BLaER1 treated with 17β-estradiol and CSF1 and Interleukin-3, amounts not matched to agents 10 nM and 100 nM (cell line): ENCODE measurements around the gene RBPJ.
A peak's percentile ranks its signal among the peaks of the same experiment; 100 is the strongest.

ENCODE experiments used
- H3K27ac ChIP-seq, 11 experiments: shearing (Covaris generic); formaldehyde crosslinking; 2 replicates each; pipeline ENCODE4 v1.8.1; 2022
- H3K27me3 ChIP-seq, 11 experiments: shearing (Covaris generic); formaldehyde crosslinking; 2 replicates each; pipeline ENCODE4 v1.8.1; 2022
- H3K36me3 ChIP-seq, 11 experiments: shearing (Covaris generic); formaldehyde crosslinking; 2 replicates each; pipeline ENCODE4 v1.8.1; 2022
- H3K4me1 ChIP-seq, 10 experiments: shearing (Covaris generic); formaldehyde crosslinking; 2 replicates each; pipeline ENCODE4 v1.8.1; 2022
- H3K4me2 ChIP-seq, 11 experiments: shearing (Covaris generic); formaldehyde crosslinking; 2 replicates each; pipeline ENCODE4 v1.8.1; 2022
- H3K4me3 ChIP-seq, 10 experiments: shearing (Covaris generic); formaldehyde crosslinking; 2 replicates each; pipeline ENCODE4 v1.8.1; 2022
- H3K9ac ChIP-seq, 11 experiments: shearing (Covaris generic); formaldehyde crosslinking; 2 replicates each; pipeline ENCODE4 v1.8.1; 2022
- H3K9me3 ChIP-seq, 11 experiments: shearing (Covaris generic); formaldehyde crosslinking; replicated peaks in 1 of 11; 2 replicates each; pipeline ENCODE4 v1.8.1; 2022
- H4K20me1 ChIP-seq, 11 experiments: shearing (Covaris generic); formaldehyde crosslinking; 2 replicates each; pipeline ENCODE4 v1.8.1; 2022
- Cebpa-rat ChIP-seq, 11 experiments: shearing (Covaris generic); IDR thresholded peaks; 2 replicates each; pipeline ENCODE4 v1.8.1; 2022

Gene RBPJ

GRCh38 chr4:26296514-26296913 is 24.3 kb upstream of the RBPJ start:
- H3K27ac ChIP-seq, result no peak overlapping the region
- H4K20me1 ChIP-seq, result peaks cover 0 to 100% (median 0%) of the 10 kb centered on the region in 11 experiments; a peak in 3 of 22 replicates
- H3K4me1 ChIP-seq, result peaks cover 0 to 78% (median 0%) of the 10 kb centered on the region in 10 experiments; a peak in 8 of 20 replicates
- no peaks in the 10 kb centered on the region for H3K27me3 ChIP-seq
- H3K36me3 ChIP-seq, result peaks cover 0 to 24% (median 0%) of the 10 kb centered on the region in 11 experiments; a peak in 2 of 22 replicates
- H3K9me3 ChIP-seq, result peaks cover 0 to under 1% (median 0%) of the 10 kb centered on the region in 11 experiments; a peak in 2 of 22 replicates
- no peak for TF ChIP-seq Cebpa-rat (IDR thresholded peaks at IDR 0.05)
- no peak overlapping the region for H3K4me3 ChIP-seq
- no peak overlapping the region for H3K9ac ChIP-seq
- no peak overlapping the region for H3K4me2 ChIP-seq

- H3K36me3 ChIP-seq, result peaks cover 0 to 24% (median 0%) of the 10 kb centered on the region in 11 experiments; a peak in 2 of 22 replicates
- no peak overlapping the region for H3K9ac ChIP-seq
- H3K27ac ChIP-seq, result no peak overlapping the region
- peaks cover 0 to 100% (median 0%) of the 10 kb centered on the region in 11 experiments; a peak in 3 of 22 replicates for H4K20me1 ChIP-seq
- peaks cover 0 to 85% (median 3%) of the 10 kb centered on the region in 10 experiments; a peak in 10 of 20 replicates for H3K4me1 ChIP-seq
- H3K27me3 ChIP-seq, result no peaks in the 10 kb centered on the region
- H3K4me2 ChIP-seq, result no peak overlapping the region
- no peak for TF ChIP-seq Cebpa-rat (IDR thresholded peaks at IDR 0.05)
- H3K9me3 ChIP-seq, result peaks cover 0 to 5% (median 0%) of the 10 kb centered on the region in 11 experiments; a peak in 2 of 22 replicates
- H3K4me3 ChIP-seq, result no peak overlapping the region
Measured at GRCh38 chr4:26297219-26297618, 23.6 kb upstream of the RBPJ start.

- peaks cover 0 to 24% (median 0%) of the 10 kb centered on the region in 11 experiments; a peak in 2 of 22 replicates for H3K36me3 ChIP-seq
- peaks cover 0 to 87% (median 6%) of the 10 kb centered on the region in 10 experiments; a peak in 10 of 20 replicates for H3K4me1 ChIP-seq
- H3K9ac ChIP-seq, result no peak overlapping the region
- H3K27me3 ChIP-seq, result no peaks in the 10 kb centered on the region
- H3K27ac ChIP-seq, result no peak overlapping the region
- TF ChIP-seq Cebpa-rat (IDR thresholded peaks at IDR 0.05), result no peak
- H3K4me3 ChIP-seq, result no peak overlapping the region
- peaks cover 0 to 100% (median 0%) of the 10 kb centered on the region in 11 experiments; a peak in 3 of 22 replicates for H4K20me1 ChIP-seq
- H3K9me3 ChIP-seq, result peaks cover 0 to 5% (median 0%) of the 10 kb centered on the region in 11 experiments; a peak in 2 of 22 replicates
- peak overlapping the region in 3 of 11 experiments; percentile 34 to 49 (median 41); a peak in 5 of 22 replicates for H3K4me2 ChIP-seq
Measured at GRCh38 chr4:26298198-26298947, 22.4 kb upstream of the RBPJ start.

- Histone ChIP-seq H3K9ac (no peak overlapping the region), H3K4me3 (no peak overlapping the region), H3K9me3 (peaks cover 0 to 5% (median 0%) of the 10 kb centered on the region in 11 experiments; a peak in 2 of 22 replicates), H4K20me1 (peaks cover 0 to 100% (median 0%) of the 10 kb centered on the region in 11 experiments; a peak in 3 of 22 replicates), H3K27me3 (no peaks in the 10 kb centered on the region), H3K4me2 (peak overlapping the region in 3 of 11 experiments; percentile 34 to 49 (median 41); a peak in 6 of 22 replicates), H3K4me1 (peaks cover 0 to 78% (median 6%) of the 10 kb centered on the region in 10 experiments; a peak in 10 of 20 replicates), H3K36me3 (peaks cover 0 to 31% (median 0%) of the 10 kb centered on the region in 11 experiments; a peak in 2 of 22 replicates), H3K27ac (no peak overlapping the region; a peak in 1 of 22 replicates)
- no peak for TF ChIP-seq Cebpa-rat (IDR thresholded peaks at IDR 0.05)
Measured at GRCh38 chr4:26299254-26299882, 21.4 kb upstream of the RBPJ start.

- no peak overlapping the region for H3K27ac ChIP-seq
- no peak overlapping the region for H3K4me3 ChIP-seq
- H3K4me1 ChIP-seq, result peaks cover 0 to 72% (median 6%) of the 10 kb centered on the region in 10 experiments; a peak in 10 of 20 replicates
Measured at GRCh38 chr4:26300314-26301307, 20.2 kb upstream of the RBPJ start.

GRCh38 chr4:26302031-26302899 is 18.5 kb upstream of the RBPJ start:
- H3K4me2 ChIP-seq, result peak overlapping the region in 5 of 11 experiments; percentile 55 to 70 (median 57); a peak in 10 of 22 replicates
- peaks cover 0 to 31% (median 0%) of the 10 kb centered on the region in 11 experiments; a peak in 2 of 22 replicates for H3K36me3 ChIP-seq
- H3K9ac ChIP-seq, result peak overlapping the region in 2 of 11 experiments; percentile 14 to 27; a peak in 4 of 22 replicates
- peaks cover 0 to 98% (median 0%) of the 10 kb centered on the region in 11 experiments; a peak in 3 of 22 replicates for H4K20me1 ChIP-seq
- no peak for TF ChIP-seq Cebpa-rat (IDR thresholded peaks at IDR 0.05)
- no peak overlapping the region for H3K4me3 ChIP-seq
- H3K9me3 ChIP-seq, result peaks cover 0 to 5% (median 0%) of the 10 kb centered on the region in 11 experiments; a peak in 2 of 22 replicates
- no peaks in the 10 kb centered on the region for H3K27me3 ChIP-seq
- H3K27ac ChIP-seq, result peak overlapping the region in 5 of 11 experiments; percentile 13 to 73 (median 64); a peak in 9 of 22 replicates
- peaks cover 0 to 58% (median 6%) of the 10 kb centered on the region in 10 experiments; a peak in 10 of 20 replicates for H3K4me1 ChIP-seq

More at GRCh38 chr4:26300314-26301307, 20.2 kb upstream of the RBPJ start:
- Histone ChIP-seq H3K9ac (no peak overlapping the region), H3K4me2 (peak overlapping the region in 2 of 11 experiments; percentile 55 to 70; a peak in 1 of 22 replicates), H3K9me3 (peaks cover 0 to 5% (median 0%) of the 10 kb centered on the region in 11 experiments; a peak in 2 of 22 replicates), H3K36me3 (peaks cover 0 to 37% (median 0%) of the 10 kb centered on the region in 11 experiments; a peak in 2 of 22 replicates), H4K20me1 (peaks cover 0 to 100% (median 0%) of the 10 kb centered on the region in 11 experiments; a peak in 3 of 22 replicates), H3K27me3 (no peaks in the 10 kb centered on the region)
- no peak for TF ChIP-seq Cebpa-rat (IDR thresholded peaks at IDR 0.05)

- Histone ChIP-seq H3K4me1 (peaks cover 0 to 51% (median 6%) of the 10 kb centered on the region in 10 experiments; a peak in 10 of 20 replicates), H3K4me2 (peak overlapping the region in 4 of 11 experiments; percentile 55 to 70 (median 58); a peak in 9 of 22 replicates), H3K27me3 (no peaks in the 10 kb centered on the region), H3K36me3 (peaks cover 0 to 31% (median 0%) of the 10 kb centered on the region in 11 experiments; a peak in 2 of 22 replicates), H3K9ac (peak overlapping the region in 1 of 11 experiments; percentile 14; a peak in 1 of 22 replicates), H3K9me3 (peaks cover 0 to 5% (median 0%) of the 10 kb centered on the region in 11 experiments; a peak in 2 of 22 replicates), H3K27ac (peak overlapping the region in 4 of 11 experiments; percentile 37 to 73 (median 66); a peak in 7 of 22 replicates), H4K20me1 (peaks cover 0 to 98% (median 0%) of the 10 kb centered on the region in 11 experiments; a peak in 3 of 22 replicates), H3K4me3 (no peak overlapping the region)
- TF ChIP-seq Cebpa-rat (IDR thresholded peaks at IDR 0.05), result no peak
Measured at GRCh38 chr4:26303008-26303407, 17.8 kb upstream of the RBPJ start.
